ENCODE measurements around the gene TAOK1. TPM values are rescaled to one million over a fixed set of nuclear protein-coding genes. Genes with fewer than 3 reads are reported as not detected.

The TAOK1 gene
- total and polyA plus RNA-seq, 10 of the 15 experiments (the other 5 are each of a cell fraction or from before 2014, with no cell fraction given) = 2.0 to 27.1 (median 11.8) TPM

DNA sequence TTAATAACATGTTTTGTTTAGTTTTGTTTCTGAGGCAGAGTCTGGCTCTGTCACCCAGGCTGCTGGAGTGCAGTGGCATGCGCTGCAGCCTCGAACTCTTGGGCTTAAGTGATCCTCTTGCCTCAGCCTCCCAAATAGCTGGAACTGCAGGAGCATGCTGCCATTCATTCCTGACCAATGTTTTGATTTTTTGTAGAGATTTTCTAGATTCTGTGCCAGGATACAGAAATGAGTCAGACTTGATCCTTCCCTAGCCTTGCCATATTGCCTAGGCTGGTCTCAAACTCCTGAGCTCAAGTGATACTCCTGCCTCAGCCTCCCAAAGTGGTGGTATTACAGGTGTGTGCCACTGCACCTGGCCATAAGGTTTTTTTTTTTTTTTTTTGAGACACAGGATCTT, 17.7 kb downstream of the TAOK1 start:
- no peak overlapping the region for H3K27ac ChIP-seq (ENCODE audit: control insufficient read depth, insufficient read depth)
- in situ Hi-C loops (cut with MboI) (no loop called here), intact Hi-C loops (cut with micrococcal nuclease; ENCODE audit: unreplicated experiment) (no loop called here)
- H3K79me2 ChIP-seq (ENCODE audit: control insufficient read depth, insufficient read depth, low read length) = peaks cover 32% of the 10 kb centered on the region
- ATAC-seq (no peak), DNase-seq (ENCODE audit: low read depth, low spot score) (no peak), FAIRE-seq (no peak)
- RAD21 ChIA-PET (ENCODE audit: unreplicated experiment) = no interaction called here
- POLR2A ChIA-PET = no interaction called here
- no peaks in the 10 kb centered on the region for H4K20me1 ChIP-seq (ENCODE audit: control insufficient read depth, insufficient read depth)
- SMC1A ChIA-PET (ENCODE audit: uncharacterized antibody, unreplicated experiment) = no interaction called here
- WGBS (ENCODE audit: insufficient coverage, insufficient replicate concordance, low lambda C conversion rate, missing lambda C conversion rate) = 100% methylated on average over 2 of the region's 2 CpGs
- no TSS peak for BruUV-seq (replicated peaks)
- H2AFZ ChIP-seq (ENCODE audit: control insufficient read depth, low read depth, low read length) = no peak overlapping the region
- H3K4me2 ChIP-seq (ENCODE audit: control insufficient read depth, insufficient read depth) = no peak overlapping the region
- TF ChIP-seq ZNF217 (IDR thresholded peaks at IDR 0.05) = no peak
- no peak for TF ChIP-seq USF2 (IDR thresholded peaks at IDR 0.05; ENCODE audit: borderline replicate concordance, low read depth, low read length)
- H3K4me3 ChIP-seq = no peak overlapping the region
- no peaks in the 10 kb centered on the region for H3K9me3 ChIP-seq (replicated peaks; ENCODE audit: control insufficient read depth, insufficient read depth, low read length)
- H3K4me1 ChIP-seq (ENCODE audit: control insufficient read depth, insufficient read depth, low read length) = no peaks in the 10 kb centered on the region
- CTCF ChIA-PET = interaction anchor here (0.7 kb wide), 1 partner anchor 106 kb away, joined by 4 read pairs; no protein-coding TSS in a partner anchor
- H3K36me3 ChIP-seq (ENCODE audit: control insufficient read depth in 2 of 2, insufficient read depth in 2 of 2, low read length in 1 of 2) = peaks cover 0 to 2% of the 10 kb centered on the region in 2 experiments; a peak in 3 of 4 replicates
- H3K9ac ChIP-seq (ENCODE audit: control insufficient read depth, insufficient read depth, low read length) = no peak overlapping the region
- H3K27me3 ChIP-seq (replicated peaks in 1 of 2; ENCODE audit: control insufficient read depth in 2 of 2, insufficient read depth in 2 of 2, low read length in 1 of 2) = no peaks in the 10 kb centered on the region

- RAD21 ChIA-PET (ENCODE audit: unreplicated experiment) = no interaction called here
- CTCF ChIA-PET = interaction anchor here (1.8 kb wide), 1 partner anchor 40 kb away, joined by 4 read pairs; no protein-coding TSS in a partner anchor
- WGBS (ENCODE audit: insufficient coverage, insufficient replicate concordance, low lambda C conversion rate, missing lambda C conversion rate) = 82% methylated on average over 6 of the region's 6 CpGs
- H3K9ac ChIP-seq (ENCODE audit: control insufficient read depth, insufficient read depth, low read length) = no peak overlapping the region
- in situ Hi-C loops (cut with MboI) (no loop called here), intact Hi-C loops (cut with micrococcal nuclease; ENCODE audit: unreplicated experiment) (no loop called here)
- H3K4me2 ChIP-seq (ENCODE audit: control insufficient read depth, insufficient read depth) = no peak overlapping the region
- no peak overlapping the region for H2AFZ ChIP-seq (ENCODE audit: control insufficient read depth, low read depth, low read length)
- no peaks in the 10 kb centered on the region for H3K9me3 ChIP-seq (replicated peaks; ENCODE audit: control insufficient read depth, insufficient read depth, low read length)
- H3K79me2 ChIP-seq (ENCODE audit: control insufficient read depth, insufficient read depth, low read length) = peaks cover 25% of the 10 kb centered on the region
- H3K36me3 ChIP-seq (ENCODE audit: control insufficient read depth in 2 of 2, insufficient read depth in 2 of 2, low read length in 1 of 2) = peaks cover 2 to 4% of the 10 kb centered on the region in 2 experiments; a peak in 3 of 4 replicates
- TSS peak; percentile 26 for BruUV-seq (replicated peaks)
- no peak overlapping the region for H3K27ac ChIP-seq (ENCODE audit: control insufficient read depth, insufficient read depth)
- ATAC-seq (no peak), DNase-seq (ENCODE audit: low read depth, low spot score) (no peak), FAIRE-seq (no peak)
- no peak overlapping the region for H3K4me3 ChIP-seq
- no peaks in the 10 kb centered on the region for H4K20me1 ChIP-seq (ENCODE audit: control insufficient read depth, insufficient read depth)
- H3K4me1 ChIP-seq (ENCODE audit: control insufficient read depth, insufficient read depth, low read length) = no peaks in the 10 kb centered on the region
- H3K27me3 ChIP-seq (replicated peaks in 1 of 2; ENCODE audit: control insufficient read depth in 2 of 2, insufficient read depth in 2 of 2, low read length in 1 of 2) = no peaks in the 10 kb centered on the region
- SMC1A ChIA-PET (ENCODE audit: uncharacterized antibody, unreplicated experiment) = no interaction called here
- POLR2A ChIA-PET = no interaction called here
- no peak for TF ChIP-seq RELA (IDR thresholded peaks at IDR 0.05; ENCODE audit: borderline replicate concordance, partially characterized antibody)
- TF ChIP-seq HDAC6 (IDR thresholded peaks at IDR 0.05; ENCODE audit: unreplicated experiment) = no peak
- TF ChIP-seq PAX5 (IDR thresholded peaks at IDR 0.05; ENCODE audit: borderline replicate concordance, low read depth, low read length) = no peak
- TF ChIP-seq, protein P1, sequence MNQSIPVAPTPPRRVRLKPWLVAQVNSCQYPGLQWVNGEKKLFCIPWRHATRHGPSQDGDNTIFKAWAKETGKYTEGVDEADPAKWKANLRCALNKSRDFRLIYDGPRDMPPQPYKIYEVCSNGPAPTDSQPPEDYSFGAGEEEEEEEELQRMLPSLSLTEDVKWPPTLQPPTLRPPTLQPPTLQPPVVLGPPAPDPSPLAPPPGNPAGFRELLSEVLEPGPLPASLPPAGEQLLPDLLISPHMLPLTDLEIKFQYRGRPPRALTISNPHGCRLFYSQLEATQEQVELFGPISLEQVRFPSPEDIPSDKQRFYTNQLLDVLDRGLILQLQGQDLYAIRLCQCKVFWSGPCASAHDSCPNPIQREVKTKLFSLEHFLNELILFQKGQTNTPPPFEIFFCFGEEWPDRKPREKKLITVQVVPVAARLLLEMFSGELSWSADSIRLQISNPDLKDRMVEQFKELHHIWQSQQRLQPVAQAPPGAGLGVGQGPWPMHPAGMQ (IDR thresholded peaks at IDR 0.05; ENCODE audit: borderline replicate concordance) = no peak
- TF ChIP-seq NFYB (IDR thresholded peaks at IDR 0.05; ENCODE audit: insufficient read depth, low read depth, low read length) = no peak
- TF ChIP-seq ZSCAN29 (IDR thresholded peaks at IDR 0.05) = no peak
- TF ChIP-seq IRF3 (IDR thresholded peaks at IDR 0.05) = no peak
- no peak for TF ChIP-seq TCF3 (IDR thresholded peaks at IDR 0.05; ENCODE audit: borderline replicate concordance, insufficient read depth, low read depth, low read length)
These were observed 19.8 kb downstream of the TAOK1 start for GRCh38 chr17:29409963-29410362.

All from GM12878 (cell line).